MM.1S (cell line): ENCODE measurements around the gene ZMYM4.

Experiments used
- CTCF ChIP-seq: fragments of 300-600 bp; sonication (generic); IDR thresholded peaks from 2 replicates; pipeline ENCODE4 v1.5.1; 2016; ENCODE audit warnings: antibody characterized with exemption, low read length, mixed read lengths
- EZH2 ChIP-seq: fragments of 300-600 bp; sonication (generic); optimal IDR thresholded peaks from 2 replicates; pipeline ENCODE3; 2017; ENCODE audit warnings: low read depth, mild to moderate bottlenecking, antibody characterized with exemption, low read length, mixed read lengths

- no peak for TF ChIP-seq EZH2
- no peak for TF ChIP-seq CTCF
Observed at GRCh38 chr1:35269201-35269988, 886 bp downstream of the ZMYM4 start.
